NCI-H1417 (cell line): ENCODE data around the gene RCOR1.
A peak's percentile ranks its signal among the peaks of the same experiment; 100 is the strongest.

Experiments used
- DNase-seq, 3 experiments: peaks; one replicate each; lab custom pipeline; 2025; lab: John Stamatoyannopoulos, UW

The RCOR1 gene

GRCh38 chr14:102775855-102776760, 183.7 kb downstream of the RCOR1 start:
- peak in 1 of 3 experiments; percentile 36 for DNase-seq

- peak; percentile 65 to 71 (median 69) for DNase-seq
Observed at GRCh38 chr14:102776761-102777710, 184.6 kb downstream of the RCOR1 start, which contains the start of gene TRAF3. Gene TRAF3, plus strand, starts transcription at chr14:102777449. Its CDS starts 92,753 bp downstream, at chr14:102870202.

GRCh38 chr14:102777711-102778337, 185.4 kb downstream of the RCOR1 start:
- DNase-seq = peak in 2 of 3 experiments; percentile 66 to 68

- DNase-seq = peak; percentile 43 to 68 (median 66)
Observed at GRCh38 chr14:102778338-102779083, 186.1 kb downstream of the RCOR1 start.

GRCh38 chr14:102779084-102779462, 186.6 kb downstream of the RCOR1 start:
- DNase-seq = peak in 1 of 3 experiments; percentile 54

- DNase-seq = no peak
Observed at GRCh38 chr14:102779574-102780315, 187.3 kb downstream of the RCOR1 start.
